ENCODE results near the gene PLAC1.

PLAC1 gene

DNA sequence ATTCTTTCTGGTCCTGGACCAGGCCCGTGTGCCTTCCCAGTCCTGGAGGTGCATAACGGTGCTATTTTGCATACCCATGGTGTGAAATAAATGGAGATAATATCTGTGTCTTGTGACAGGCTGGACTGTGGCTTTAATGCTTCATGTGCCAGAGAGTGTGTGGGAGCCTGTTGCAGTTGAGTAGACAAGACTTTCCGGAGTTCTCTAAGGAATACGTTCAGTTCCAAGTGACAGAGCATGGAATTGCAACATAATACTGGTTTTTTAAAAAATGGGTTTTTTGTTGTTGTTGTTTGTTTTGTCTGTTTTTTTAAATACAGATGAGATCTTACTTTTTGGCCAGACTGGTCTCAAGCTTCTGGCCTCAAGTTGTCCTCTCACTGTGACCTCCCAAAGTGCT, 124.3 kb downstream of the PLAC1 start:
- Histone ChIP-seq H3K36me3 (ENCODE audit: control insufficient read depth, insufficient read depth, low read length) (no peaks in the 10 kb centered on the region), H3K4me3 (replicated peaks; ENCODE audit: low read depth, low read length) (no peak overlapping the region), H3K27me3 (replicated peaks; ENCODE audit: control insufficient read depth, insufficient read depth, low read length) (no peaks in the 10 kb centered on the region)
- DNase-seq (ENCODE audit: extremely low read depth, insufficient read length), result no peak
- TF ChIP-seq, protein P1, sequence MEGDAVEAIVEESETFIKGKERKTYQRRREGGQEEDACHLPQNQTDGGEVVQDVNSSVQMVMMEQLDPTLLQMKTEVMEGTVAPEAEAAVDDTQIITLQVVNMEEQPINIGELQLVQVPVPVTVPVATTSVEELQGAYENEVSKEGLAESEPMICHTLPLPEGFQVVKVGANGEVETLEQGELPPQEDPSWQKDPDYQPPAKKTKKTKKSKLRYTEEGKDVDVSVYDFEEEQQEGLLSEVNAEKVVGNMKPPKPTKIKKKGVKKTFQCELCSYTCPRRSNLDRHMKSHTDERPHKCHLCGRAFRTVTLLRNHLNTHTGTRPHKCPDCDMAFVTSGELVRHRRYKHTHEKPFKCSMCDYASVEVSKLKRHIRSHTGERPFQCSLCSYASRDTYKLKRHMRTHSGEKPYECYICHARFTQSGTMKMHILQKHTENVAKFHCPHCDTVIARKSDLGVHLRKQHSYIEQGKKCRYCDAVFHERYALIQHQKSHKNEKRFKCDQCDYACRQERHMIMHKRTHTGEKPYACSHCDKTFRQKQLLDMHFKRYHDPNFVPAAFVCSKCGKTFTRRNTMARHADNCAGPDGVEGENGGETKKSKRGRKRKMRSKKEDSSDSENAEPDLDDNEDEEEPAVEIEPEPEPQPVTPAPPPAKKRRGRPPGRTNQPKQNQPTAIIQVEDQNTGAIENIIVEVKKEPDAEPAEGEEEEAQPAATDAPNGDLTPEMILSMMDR (IDR thresholded peaks at IDR 0.05; ENCODE audit: insufficient read depth, low read length, poor library complexity, severe bottlenecking), result no peak

DNA sequence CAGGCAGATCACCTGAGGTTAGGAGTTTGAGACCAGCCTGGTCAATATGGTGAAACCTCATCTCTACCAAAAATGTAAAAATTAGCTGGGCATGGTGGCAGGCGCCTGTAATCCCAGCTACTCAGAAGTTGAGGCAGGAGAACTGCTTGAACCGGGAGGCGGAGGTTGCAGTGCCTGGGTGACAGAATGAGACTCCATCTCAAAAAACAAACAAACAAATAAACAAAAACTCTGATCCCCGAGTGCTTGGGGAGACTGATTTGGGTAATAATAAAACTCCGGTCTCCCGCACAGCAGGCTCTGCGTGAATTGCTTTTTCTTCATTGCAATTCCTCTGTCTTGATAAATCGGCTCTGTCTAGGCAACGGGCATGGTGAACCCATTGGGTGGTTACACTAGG, 124.9 kb downstream of the PLAC1 start:
- Histone ChIP-seq H3K4me3 (replicated peaks; ENCODE audit: low read depth, low read length) (no peak overlapping the region), H3K27me3 (replicated peaks; ENCODE audit: control insufficient read depth, insufficient read depth, low read length) (no peaks in the 10 kb centered on the region), H3K36me3 (ENCODE audit: control insufficient read depth, insufficient read depth, low read length) (no peaks in the 10 kb centered on the region)
- TF ChIP-seq, protein P1 (IDR thresholded peaks at IDR 0.05; ENCODE audit: insufficient read depth, low read length, poor library complexity, severe bottlenecking), result no peak
- no peak for DNase-seq (ENCODE audit: extremely low read depth, insufficient read length)

DNA sequence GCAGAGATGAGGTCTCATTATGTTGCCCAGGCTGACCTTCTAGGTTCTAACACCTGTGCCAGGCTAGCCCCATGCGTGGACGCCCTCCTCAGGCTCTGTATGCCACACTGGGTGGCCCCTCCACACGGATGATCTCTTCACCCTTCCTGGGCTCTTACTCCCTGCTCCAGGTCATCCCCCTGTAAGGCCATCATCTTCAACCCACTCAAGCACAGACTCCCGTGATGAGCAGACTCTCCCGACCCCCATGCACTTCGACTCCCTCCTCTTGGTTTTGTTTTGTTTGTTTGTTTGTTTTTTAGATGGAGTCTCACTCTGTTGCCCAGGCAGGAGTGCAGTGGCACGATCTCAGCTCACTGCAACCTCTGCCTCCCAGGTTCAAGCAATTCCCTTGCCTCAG, 127.4 kb downstream of the PLAC1 start:
- no peaks in the 10 kb centered on the region for H3K36me3 ChIP-seq (ENCODE audit: control insufficient read depth, insufficient read depth, low read length)
- no peaks in the 10 kb centered on the region for H3K27me3 ChIP-seq (replicated peaks; ENCODE audit: control insufficient read depth, insufficient read depth, low read length)
- DNase-seq (ENCODE audit: extremely low read depth, insufficient read length), result no peak
- no peak overlapping the region for H3K4me3 ChIP-seq (replicated peaks; ENCODE audit: low read depth, low read length)
- TF ChIP-seq, protein P1 (IDR thresholded peaks at IDR 0.05; ENCODE audit: insufficient read depth, low read length, poor library complexity, severe bottlenecking), result no peak

DNA sequence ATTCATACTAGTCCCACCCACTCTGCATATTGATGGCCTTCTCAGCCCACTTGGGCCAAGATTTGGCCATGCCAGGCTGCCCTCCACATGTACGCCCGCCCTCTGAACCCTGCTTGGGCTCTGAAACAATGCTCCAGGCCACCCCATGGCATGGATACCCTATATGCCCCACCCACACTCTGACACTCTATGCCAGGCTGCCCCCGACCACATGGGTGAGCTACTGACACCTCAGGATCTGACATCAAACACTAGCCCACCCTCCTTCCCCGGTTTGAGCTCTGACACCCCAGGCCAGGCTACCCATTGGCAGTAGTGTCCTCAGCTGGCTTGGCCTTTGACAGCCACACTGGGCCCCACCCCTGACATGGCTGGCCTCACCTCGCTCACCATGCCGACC, 128.8 kb downstream of the PLAC1 start:
- no peak for DNase-seq (ENCODE audit: extremely low read depth, insufficient read length)
- Histone ChIP-seq H3K4me3 (replicated peaks; ENCODE audit: low read depth, low read length) (no peak overlapping the region), H3K27me3 (replicated peaks; ENCODE audit: control insufficient read depth, insufficient read depth, low read length) (no peaks in the 10 kb centered on the region), H3K36me3 (ENCODE audit: control insufficient read depth, insufficient read depth, low read length) (no peaks in the 10 kb centered on the region)
- TF ChIP-seq, protein P1 (IDR thresholded peaks at IDR 0.05; ENCODE audit: insufficient read depth, low read length, poor library complexity, severe bottlenecking), result no peak

DNA sequence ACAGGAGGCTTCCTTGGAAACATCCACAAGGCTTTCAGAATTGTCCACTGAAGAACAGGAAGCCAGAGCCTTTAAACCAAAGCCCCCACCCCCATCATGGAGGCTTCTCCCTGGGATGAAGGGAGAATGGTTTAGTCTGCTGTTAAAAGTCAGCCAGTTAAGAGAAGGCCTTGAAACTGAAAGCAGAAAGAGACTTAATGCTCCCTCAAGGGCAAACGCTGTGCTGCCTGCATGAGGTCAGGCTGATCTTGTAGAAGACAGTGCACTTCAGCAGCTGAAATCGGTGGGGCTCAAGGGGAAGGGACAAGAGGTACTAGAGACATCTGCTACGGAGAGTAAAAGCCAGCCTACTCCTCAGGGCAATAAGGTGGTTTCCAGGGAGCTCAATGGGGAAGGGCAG, 129.3 kb downstream of the PLAC1 start:
- no peaks in the 10 kb centered on the region for H3K27me3 ChIP-seq (replicated peaks; ENCODE audit: control insufficient read depth, insufficient read depth, low read length)
- no peaks in the 10 kb centered on the region for H3K36me3 ChIP-seq (ENCODE audit: control insufficient read depth, insufficient read depth, low read length)
- no peak overlapping the region for H3K4me3 ChIP-seq (replicated peaks; ENCODE audit: low read depth, low read length)
- TF ChIP-seq, protein P1 (IDR thresholded peaks at IDR 0.05; ENCODE audit: insufficient read depth, low read length, poor library complexity, severe bottlenecking), result no peak
- DNase-seq (ENCODE audit: extremely low read depth, insufficient read length), result no peak

DNA sequence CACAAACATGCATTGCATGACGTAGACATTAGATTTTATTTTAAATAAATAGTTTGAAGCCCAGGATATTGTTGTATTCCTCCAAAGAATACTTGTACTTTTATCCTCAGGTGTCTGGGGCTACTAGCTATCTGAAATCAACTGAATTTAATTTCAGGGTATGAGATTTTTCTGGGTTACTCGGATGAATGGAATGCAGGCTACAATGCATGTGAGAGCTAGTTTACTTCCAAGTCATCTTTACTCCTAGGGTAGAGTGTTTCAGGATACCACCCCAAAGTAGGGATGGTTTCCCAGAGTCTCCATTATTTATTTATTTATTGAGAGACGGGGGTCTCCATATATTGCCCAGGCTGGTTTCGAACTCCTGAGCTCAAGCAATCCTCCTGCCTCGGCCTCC, 131.9 kb downstream of the PLAC1 start:
- H3K4me3 ChIP-seq (replicated peaks; ENCODE audit: low read depth, low read length), result no peak overlapping the region
- no peaks in the 10 kb centered on the region for H3K36me3 ChIP-seq (ENCODE audit: control insufficient read depth, insufficient read depth, low read length)
- H3K27me3 ChIP-seq (replicated peaks; ENCODE audit: control insufficient read depth, insufficient read depth, low read length), result no peaks in the 10 kb centered on the region
- DNase-seq (ENCODE audit: extremely low read depth, insufficient read length), result no peak
- TF ChIP-seq, protein P1 (IDR thresholded peaks at IDR 0.05; ENCODE audit: insufficient read depth, low read length, poor library complexity, severe bottlenecking), result no peak

Data from GM06990 (cell line).